ENCODE measurements around the gene MOCOS.

GRCh38 chr18:36181898-36182506 is 5.3 kb upstream of the MOCOS start:
- TF ChIP-seq CTCF (IDR thresholded peaks at IDR 0.05; ENCODE audit: low read depth, low read length, poor library complexity, severe bottlenecking) = no peak
- no peak for TF ChIP-seq EZH2phosphoT487 (IDR thresholded peaks at IDR 0.05; ENCODE audit: borderline replicate concordance, low read length)
